SK-N-MC (cell line): ENCODE data around the gene ZMYND10.
"Not testable (repeated sequence)": the region's sequence is repeated elsewhere in the genome, so short reads cannot be mapped to it uniquely, and the experiment has no call there.

Experiments
- EZH2 ChIP-seq: fragments of 200-600 bp; sonication (generic); IDR thresholded peaks from one replicate; pipeline ENCODE4 v1.6.1; 2017; ENCODE audit warnings: antibody characterized with exemption
- POLR2AphosphoS5 ChIP-seq: IDR thresholded peaks from 2 replicates; pipeline ENCODE4 v1.6.1; 2012; ENCODE audit warnings: mild to moderate bottlenecking, low read depth, low read length, borderline replicate concordance

DNA sequence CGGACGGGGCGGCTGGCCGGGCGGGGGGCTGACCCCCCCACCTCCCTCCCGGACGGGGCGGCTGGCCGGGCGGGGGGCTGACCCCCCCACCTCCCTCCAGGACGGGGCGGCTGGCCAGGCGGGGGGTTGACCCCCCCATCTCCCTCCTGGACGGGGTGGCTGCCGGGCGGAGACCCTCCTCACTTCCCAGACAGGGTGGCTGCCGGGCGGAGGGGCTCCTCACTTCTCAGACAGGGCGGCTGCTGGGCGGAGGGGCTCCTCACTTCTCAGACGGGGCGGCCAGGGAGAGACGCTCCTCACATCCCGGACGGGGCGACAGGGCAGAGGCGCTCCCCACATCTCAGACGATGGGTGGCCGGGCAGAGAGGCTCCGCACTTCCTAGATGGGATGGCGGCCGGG lies 33.5 kb downstream of the ZMYND10 start:
- TF ChIP-seq EZH2, POLR2AphosphoS5: not testable (repeated sequence)
